ENCODE results near the gene STIL.

Gene STIL

DNA sequence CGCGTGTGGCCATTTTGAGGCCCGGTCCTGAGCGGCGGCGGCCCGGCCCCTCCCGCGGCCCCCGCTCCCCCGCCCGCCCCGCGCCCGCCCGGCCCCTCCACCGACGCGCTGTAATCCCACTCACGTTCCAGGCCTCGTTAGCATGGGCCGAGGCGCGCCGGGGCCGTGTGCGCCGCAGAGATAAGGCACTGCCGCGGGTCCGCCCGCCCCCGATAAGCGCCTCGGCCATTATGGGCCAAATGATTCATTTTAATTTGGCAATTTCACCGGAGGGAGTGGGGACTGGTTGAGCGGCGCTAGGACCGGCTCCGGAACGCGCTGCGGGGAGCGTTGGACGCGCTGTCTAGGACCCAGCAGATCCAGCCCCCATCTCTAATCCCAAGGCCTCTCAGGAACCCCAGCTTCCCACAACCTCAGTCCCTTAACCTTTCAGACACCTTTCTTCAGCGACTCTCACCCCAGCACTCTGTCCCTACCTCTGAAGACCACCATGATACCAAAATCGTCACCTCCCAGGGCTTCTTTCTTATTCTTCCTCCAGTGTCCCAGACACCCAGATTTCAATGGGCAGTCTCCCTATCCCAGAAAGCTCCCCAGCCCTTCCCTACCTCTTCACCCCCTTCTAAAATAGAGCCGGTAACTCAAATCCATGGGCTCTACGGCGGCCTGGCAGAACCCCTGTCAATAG lies 81.6 kb downstream of the STIL start, which contains the start of gene TAL1:
Gene TAL1 (minus strand): TSS at position 39 of the 688 bp plus-strand sequence. CDS start 6,337 bp downstream, outside the sequence.
- no peak for DNase-seq

DNA sequence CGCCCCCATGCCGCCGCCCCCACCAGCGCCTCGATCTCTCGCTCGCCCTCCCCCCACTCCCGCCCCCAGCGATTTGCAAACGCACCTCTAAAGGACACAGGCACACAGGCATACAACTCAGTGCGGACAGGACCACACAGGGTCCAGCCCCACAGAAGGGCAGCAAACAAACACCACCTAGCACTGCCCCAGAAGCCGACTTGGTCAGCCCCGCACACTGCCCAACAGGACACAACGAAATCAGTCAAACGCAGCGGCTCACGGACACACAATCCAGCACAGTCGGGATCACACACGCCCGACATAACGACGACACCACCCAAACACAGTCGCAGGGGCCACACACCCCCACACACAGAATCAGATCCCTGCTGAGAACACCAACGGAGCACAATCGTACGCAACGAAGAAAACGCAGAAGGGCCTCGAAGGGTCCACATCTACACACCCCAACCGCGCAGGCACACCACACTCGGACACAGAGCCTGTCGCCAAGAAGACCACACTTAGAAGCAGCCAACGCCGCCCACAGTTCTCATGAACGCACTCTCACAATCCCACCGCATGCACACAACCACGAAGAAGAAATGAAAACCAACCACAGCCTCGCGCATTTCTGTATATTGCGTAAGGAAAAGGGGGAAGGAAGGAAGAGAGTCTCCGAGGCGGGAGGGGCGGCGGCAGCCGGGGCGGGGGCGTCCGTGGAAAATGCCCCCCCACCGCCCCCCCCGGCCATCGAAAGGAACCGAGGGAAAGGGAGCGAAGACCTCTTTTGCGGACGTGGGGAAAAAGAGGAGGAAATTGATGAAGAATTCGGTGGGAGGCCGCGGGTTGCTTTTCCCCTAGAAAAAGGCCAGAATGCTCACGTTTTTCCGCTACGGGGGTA lies 82.4 kb downstream of the STIL start:
- no peak for DNase-seq

- DNase-seq = no peak
These were observed 83.2 kb downstream of the STIL start for GRCh38 chr1:47230692-47231300.

- no peak for DNase-seq
These were observed 83.9 kb downstream of the STIL start for GRCh38 chr1:47229886-47230691.

- no peak for DNase-seq
These were observed 84.7 kb downstream of the STIL start for GRCh38 chr1:47229031-47229885.

DNA sequence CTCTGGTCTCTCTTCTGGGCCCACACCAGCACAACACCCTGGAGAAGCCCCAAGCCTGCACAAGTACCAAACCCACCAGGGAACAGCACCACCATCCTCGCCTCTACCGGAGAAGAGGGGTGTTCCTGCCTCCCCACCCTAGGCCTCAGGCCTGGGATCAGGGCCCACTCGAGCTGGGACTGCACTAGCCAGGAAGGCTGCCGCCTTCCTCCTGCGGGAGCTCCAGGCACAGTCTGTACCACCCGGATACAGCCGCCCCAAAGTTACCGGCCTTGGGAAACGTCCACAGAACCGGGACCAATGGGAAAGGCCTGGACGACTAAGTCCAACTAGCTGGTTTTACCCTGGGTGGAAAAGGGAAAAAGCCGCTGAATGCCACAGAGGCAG lies 85.3 kb downstream of the STIL start:
- no peak for DNase-seq

DNA sequence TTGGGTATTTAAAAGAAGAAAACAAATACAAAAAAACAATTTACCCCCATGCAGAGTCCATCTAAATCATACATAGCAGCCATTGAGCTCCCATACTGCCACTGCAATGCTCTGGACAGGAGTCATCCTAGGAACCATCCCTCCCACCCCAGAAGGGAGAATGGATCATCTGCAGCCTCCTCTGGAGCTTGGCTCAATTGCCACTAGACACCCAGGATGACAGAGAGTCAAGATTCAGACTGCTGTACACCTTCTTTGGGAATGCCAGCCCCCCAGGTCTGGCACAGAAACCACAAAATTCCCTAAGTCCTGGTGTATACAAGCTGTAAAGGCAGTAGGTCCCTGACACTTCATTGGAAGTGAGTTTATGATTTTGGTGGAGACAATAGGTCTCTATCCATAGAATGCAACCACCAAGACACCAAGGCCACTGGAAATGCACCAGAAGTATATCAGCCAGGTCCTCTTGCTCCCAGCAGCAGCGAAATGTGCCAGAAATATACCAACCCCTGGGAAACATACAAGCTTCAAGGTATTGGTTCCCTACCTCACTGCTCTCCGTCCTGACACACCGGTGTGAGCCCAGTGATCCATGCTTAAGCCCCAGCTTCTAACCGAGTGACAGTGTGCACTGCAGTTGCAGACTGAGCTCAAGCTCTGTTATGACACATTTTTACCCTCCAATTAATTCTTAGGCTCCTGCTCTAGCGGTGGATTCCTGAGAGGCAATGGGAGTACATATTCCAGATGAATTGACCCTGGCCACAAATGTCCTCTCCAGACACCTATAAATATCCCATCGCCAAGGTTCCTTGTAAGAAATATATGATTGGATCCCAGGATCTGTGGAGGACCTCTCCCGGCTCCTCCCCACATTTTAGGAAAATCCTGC lies 86.4 kb downstream of the STIL start:
- DNase-seq = no peak

GRCh38 chr1:47226839-47227215 lies 87.1 kb downstream of the STIL start:
- no peak for DNase-seq

DNA sequence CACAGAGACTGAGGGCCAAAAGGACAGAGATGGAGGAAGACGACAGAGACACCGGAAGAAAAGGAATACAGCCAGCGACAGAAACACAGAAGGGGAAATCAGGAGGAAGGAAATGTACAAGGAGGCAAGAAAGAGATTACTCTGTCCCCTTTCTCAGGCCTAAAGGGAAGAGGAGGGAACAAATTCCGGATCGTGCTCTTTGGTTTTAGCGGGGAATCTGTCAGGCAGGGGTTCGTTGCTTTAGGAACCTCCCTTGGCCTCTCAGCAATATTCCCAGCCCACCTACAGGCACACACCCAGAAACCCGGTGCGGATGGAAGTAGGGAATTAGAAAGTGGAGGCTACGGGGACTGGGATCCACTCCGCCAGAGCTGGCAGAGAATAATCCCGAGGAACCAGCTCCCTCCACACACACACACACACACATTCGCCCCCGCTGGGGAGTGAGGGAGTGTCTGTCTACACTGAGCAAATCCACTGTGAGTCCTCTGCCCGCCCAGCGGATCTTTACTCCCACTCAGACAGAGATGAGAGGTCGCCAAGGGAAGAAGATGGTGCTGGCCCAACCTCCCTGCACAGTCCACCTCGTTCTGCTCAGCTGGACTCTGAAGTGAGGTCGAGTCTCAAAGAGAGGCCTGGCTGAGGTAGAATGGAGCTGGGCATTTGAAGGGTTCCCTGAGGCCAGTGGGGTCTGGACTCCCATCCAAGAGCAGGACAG lies 87.7 kb downstream of the STIL start:
- DNase-seq = no peak

- DNase-seq = no peak
These were observed 88.4 kb downstream of the STIL start for GRCh38 chr1:47225430-47226100.

DNA sequence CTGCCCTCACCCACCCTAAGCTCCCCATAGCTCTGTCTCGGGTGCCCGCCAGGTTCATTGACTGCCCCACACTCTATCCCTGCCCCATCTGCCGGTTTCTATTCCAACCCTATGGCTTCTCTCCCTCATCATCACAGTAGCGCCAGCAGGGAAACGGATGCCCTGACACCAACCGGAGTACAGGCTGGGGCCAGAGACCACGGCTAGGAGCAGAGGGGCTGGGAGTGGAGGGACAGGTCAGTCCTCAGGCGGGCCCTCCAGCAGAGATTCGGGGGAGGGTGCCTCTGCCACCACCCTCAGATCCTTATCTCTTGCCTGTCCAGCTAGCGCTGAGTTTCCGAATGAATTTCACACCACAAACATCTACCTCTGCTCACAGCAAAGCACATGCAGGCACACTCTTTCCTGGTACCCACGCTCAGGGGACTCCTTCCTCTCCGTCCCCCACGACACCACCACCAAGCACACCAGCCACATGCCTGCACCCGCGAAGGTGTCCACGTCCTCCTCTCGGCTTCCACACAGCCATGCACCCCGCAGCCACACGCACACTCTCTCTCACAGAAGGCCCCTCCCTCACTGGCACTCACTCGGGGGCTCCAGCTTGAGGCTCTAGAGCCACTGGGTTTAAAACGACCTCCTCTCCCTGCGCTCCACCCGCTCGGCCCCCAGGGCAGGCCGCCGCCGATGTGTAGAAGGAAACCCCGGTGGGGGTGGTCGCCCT lies 89.1 kb downstream of the STIL start:
- no peak for DNase-seq

- DNase-seq = no peak
These were observed 89.8 kb downstream of the STIL start for GRCh38 chr1:47223921-47224675.

DNA sequence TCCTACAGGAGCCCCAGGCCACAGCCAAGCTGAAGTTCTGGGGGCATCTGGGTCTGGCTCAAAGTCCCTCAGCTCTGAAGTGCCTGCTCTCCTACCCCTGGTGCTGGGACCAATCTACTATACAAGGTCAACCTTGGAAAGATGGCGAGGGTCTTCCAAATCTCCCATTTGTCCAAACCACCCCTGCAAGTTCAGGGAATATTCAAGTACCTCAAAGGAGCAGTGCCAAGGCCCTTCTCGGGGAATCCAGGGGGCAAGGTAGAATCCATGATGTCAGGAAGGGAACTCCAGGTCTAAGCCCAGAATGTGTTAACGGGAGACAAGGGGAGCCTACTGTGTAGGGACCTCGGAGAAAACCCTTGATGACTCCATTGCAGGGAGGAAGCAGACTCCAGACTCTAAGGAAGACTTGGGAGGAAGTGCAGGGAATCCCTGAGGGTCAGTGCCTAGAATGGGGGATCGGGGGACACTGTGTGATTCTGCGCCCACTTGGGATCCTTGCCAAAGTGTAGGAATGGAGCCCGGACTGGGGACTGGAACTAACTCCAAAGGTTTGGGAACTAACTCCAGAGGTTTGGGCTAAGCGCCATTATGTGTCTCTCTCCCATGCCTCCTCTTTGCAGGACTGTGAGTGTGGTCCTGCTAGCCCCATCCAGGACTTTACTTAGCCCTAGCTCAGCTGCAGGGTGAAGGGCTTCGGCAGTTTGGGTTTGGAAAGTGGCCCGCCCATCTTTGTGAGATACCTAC lies 90.6 kb downstream of the STIL start:
- no peak for DNase-seq

DNA sequence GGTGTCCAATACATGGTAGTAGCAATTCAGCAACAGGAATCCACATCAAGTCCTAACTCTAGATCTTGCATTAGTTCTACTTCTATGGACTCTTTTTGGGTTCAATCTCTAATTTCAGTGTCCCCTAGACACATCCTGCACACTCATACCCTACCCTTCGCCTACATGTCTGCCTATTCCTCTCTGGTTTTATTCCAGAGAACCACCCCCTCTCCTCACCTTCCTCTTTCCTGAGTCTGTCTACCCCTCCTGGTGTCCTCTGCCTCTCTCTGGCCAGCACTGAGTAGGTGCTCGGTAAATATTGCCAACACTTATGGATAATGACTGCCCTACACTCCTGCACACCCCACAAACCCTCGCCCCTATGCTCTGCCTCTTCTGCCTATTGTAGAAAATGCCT lies 91.5 kb downstream of the STIL start:
- no peak for DNase-seq

- no peak for DNase-seq
These were observed 94.2 kb downstream of the STIL start for GRCh38 chr1:47219590-47220220.

GRCh38 chr1:47219001-47219400 lies 94.9 kb downstream of the STIL start:
- DNase-seq = no peak

Data from NCI-H1436 (cell line).